ENCODE results near the gene TNFSF8.

DNA sequence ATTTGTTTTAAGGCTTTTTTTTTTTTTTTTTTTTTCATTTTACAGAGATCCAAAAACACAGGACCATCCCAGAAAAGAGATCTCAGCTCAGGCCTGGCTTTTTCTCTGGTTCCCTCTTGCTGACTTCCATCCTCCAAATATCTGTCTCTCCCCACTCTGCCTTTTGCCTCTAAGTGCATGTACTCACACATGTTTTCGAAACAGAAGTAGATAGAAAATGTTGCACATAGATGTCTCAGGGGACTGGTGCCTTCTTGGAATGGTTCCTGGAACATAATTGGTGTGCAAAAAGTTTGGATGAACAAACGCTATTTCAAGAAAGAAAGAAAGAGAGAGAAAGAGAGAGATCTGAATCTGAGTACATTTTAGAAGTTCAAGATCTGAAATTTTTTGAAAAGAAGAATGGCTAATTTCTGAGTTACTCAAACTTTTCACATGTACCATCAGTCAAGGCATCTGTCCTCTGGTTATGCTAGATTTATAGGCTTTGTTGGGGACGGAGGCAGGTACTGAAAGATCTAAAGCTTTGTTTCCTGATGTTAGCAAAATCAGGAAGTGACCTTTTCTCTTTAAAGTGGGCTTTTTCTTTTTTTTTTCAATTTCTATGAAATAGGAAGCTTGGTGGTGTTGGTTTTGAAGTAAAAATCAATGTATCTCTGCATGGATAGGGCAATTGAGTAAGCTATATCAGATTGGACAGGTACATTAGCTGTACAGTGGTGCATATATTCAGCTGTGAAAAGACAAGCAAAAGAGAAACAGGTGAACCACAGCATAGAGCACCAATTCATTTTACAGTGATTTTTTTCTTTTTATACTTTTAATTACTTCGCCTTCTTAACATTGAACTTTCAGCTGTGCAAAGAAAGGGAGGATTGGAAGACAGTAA, 8.5 kb upstream of the TNFSF8 start:
- TF ChIP-seq, protein P1, sequence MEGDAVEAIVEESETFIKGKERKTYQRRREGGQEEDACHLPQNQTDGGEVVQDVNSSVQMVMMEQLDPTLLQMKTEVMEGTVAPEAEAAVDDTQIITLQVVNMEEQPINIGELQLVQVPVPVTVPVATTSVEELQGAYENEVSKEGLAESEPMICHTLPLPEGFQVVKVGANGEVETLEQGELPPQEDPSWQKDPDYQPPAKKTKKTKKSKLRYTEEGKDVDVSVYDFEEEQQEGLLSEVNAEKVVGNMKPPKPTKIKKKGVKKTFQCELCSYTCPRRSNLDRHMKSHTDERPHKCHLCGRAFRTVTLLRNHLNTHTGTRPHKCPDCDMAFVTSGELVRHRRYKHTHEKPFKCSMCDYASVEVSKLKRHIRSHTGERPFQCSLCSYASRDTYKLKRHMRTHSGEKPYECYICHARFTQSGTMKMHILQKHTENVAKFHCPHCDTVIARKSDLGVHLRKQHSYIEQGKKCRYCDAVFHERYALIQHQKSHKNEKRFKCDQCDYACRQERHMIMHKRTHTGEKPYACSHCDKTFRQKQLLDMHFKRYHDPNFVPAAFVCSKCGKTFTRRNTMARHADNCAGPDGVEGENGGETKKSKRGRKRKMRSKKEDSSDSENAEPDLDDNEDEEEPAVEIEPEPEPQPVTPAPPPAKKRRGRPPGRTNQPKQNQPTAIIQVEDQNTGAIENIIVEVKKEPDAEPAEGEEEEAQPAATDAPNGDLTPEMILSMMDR (IDR thresholded peaks at IDR 0.05 in 4 of 5, conservative IDR thresholded peaks at IDR 0.05 in 1 of 5), result no peak
- no peak for TF ChIP-seq POLR2A (IDR thresholded peaks at IDR 0.05)
